GM12878 (cell line): ENCODE data around the gene SOX11. TPM values are rescaled to one million over a fixed set of nuclear protein-coding genes. Genes with fewer than 3 reads are reported as not detected.

Source experiments
- ATAC-seq: fragments of 200-7000 bp; cut with Tn5 transposase; 3 replicates; pipeline ENCODE4 v1.9.1; 2020; ENCODE audit warnings: mild to moderate bottlenecking, moderate library complexity
- BruUV-seq: library from RNA; stranded (reverse); fragments of 400-500 nt; replicated peaks from 2 replicates; lab custom pipeline; 2021; lab: Mats Ljungman, UMichigan
- CTCF ChIA-PET: fragments of 300-600 bp; sonication (Branson Sonifier 250); formaldehyde crosslinking; extraction: SDS; loops from one replicate; lab custom pipeline; 2021; ENCODE audit warnings: inconsistent platforms; lab: Yijun Ruan, JAX
- POLR2A ChIA-PET: fragments of 350-600 bp; formaldehyde crosslinking; extraction: SDS; loops from one replicate; lab custom pipeline; 2021; ENCODE audit warnings: inconsistent platforms; lab: Charles Lee
- RAD21 ChIA-PET: fragments of 300-600 bp; sonication (Branson Sonifier 250); formaldehyde crosslinking; loops from one replicate; lab custom pipeline; 2023; ENCODE audit warnings: antibody characterized with exemption; ENCODE audit not compliant: unreplicated experiment; lab: Charles Lee
- SMC1A ChIA-PET: fragments of 300-600 bp; sonication (Branson Sonifier 250); formaldehyde crosslinking; loops from one replicate; lab custom pipeline; 2023; ENCODE audit not compliant: unreplicated experiment, uncharacterized antibody; lab: Charles Lee
- DNase-seq: peaks from one replicate; pipeline ENCODE4 v3.0.0-alpha.2; 2011; ENCODE audit warnings: low read depth, low spot score
- FAIRE-seq: peaks from 3 replicates; lab custom pipeline; 2011; peaks lifted over from hg19 to GRCh38; lab: Jason Lieb, UNC
- H2AFZ ChIP-seq: 2 replicates; pipeline ENCODE4 v1.6.0; 2011; ENCODE audit warnings: low read depth, low read length, control low read depth; ENCODE audit not compliant: control insufficient read depth
- H3K27ac ChIP-seq: 2 replicates; pipeline ENCODE4 v1.5.1; 2011; ENCODE audit warnings: control low read depth; ENCODE audit not compliant: control insufficient read depth, insufficient read depth
- H3K27me3 ChIP-seq, 2 experiments: replicated peaks in 1 of 2; 2 replicates each; pipeline versions ENCODE4 v1.6.0 to v1.6.1; 2011; ENCODE audit warnings: low read length in 1 of 2; ENCODE audit not compliant: control insufficient read depth in 2 of 2, insufficient read depth in 2 of 2
- H3K36me3 ChIP-seq, 2 experiments: 2 replicates each; pipeline ENCODE4 v1.5.1; 2011; ENCODE audit warnings: low read length in 1 of 2; ENCODE audit not compliant: control insufficient read depth in 2 of 2, insufficient read depth in 2 of 2
- H3K4me1 ChIP-seq: 2 replicates; pipeline ENCODE4 v1.6.1; 2011; ENCODE audit warnings: mild to moderate bottlenecking, low read length, moderate library complexity, mixed read lengths; ENCODE audit not compliant: control insufficient read depth, insufficient read depth
- H3K4me2 ChIP-seq: 2 replicates; pipeline ENCODE4 v1.6.0; 2011; ENCODE audit warnings: control low read depth; ENCODE audit not compliant: control insufficient read depth, insufficient read depth
- H3K4me3 ChIP-seq: fragments of 200-600 bp; sonication (generic); 2 replicates; pipeline ENCODE4 v1.5.1; 2016
- H3K79me2 ChIP-seq: 2 replicates; pipeline ENCODE4 v1.6.0; 2011; ENCODE audit warnings: low read length; ENCODE audit not compliant: control insufficient read depth, insufficient read depth
- H3K9ac ChIP-seq: 2 replicates; pipeline ENCODE4 v1.8.0; 2011; ENCODE audit warnings: low read length, control low read depth, mixed read lengths; ENCODE audit not compliant: control insufficient read depth, insufficient read depth
- H3K9me3 ChIP-seq: replicated peaks from 3 replicates; pipeline ENCODE4 v1.5.1; 2011; ENCODE audit warnings: mild to moderate bottlenecking, low read length; ENCODE audit not compliant: control insufficient read depth, insufficient read depth
- H4K20me1 ChIP-seq: 2 replicates; pipeline ENCODE4 v1.6.0; 2011; ENCODE audit not compliant: control insufficient read depth, insufficient read depth
- CEBPZ ChIP-seq: fragments of 150-350 bp; IDR thresholded peaks from 2 replicates; pipeline ENCODE4 v1.6.1; 2016; ENCODE audit warnings: low read depth, low read length
- E4F1 ChIP-seq: fragments of 450-650 bp; IDR thresholded peaks from 2 replicates; pipeline ENCODE4 v1.6.1; 2018; ENCODE audit warnings: borderline replicate concordance, mild to moderate bottlenecking; ENCODE audit not compliant: partially characterized antibody
- HDAC2 ChIP-seq: fragments of 200-600 bp; sonication (generic); IDR thresholded peaks from 2 replicates; pipeline ENCODE4 v1.6.1; 2017
- KDM1A ChIP-seq: fragments of 200-600 bp; sonication (generic); IDR thresholded peaks from 2 replicates; pipeline ENCODE4 v1.6.1; 2016; ENCODE audit warnings: borderline replicate concordance
- NR2C1 ChIP-seq: fragments of 450-650 bp; IDR thresholded peaks from 2 replicates; pipeline ENCODE4 v1.6.1; 2017; ENCODE audit warnings: antibody characterized with exemption, mild to moderate bottlenecking, moderate library complexity
- NR2F1 ChIP-seq: fragments of 450-650 bp; conservative IDR thresholded peaks from 2 replicates; pipeline ENCODE4 v1.6.1; 2017; ENCODE audit warnings: mild to moderate bottlenecking
- POLR2AphosphoS2 ChIP-seq: IDR thresholded peaks from 2 replicates; pipeline ENCODE4 v1.6.1; 2011; ENCODE audit warnings: low read depth, mild to moderate bottlenecking, low read length, improper control_type of control experiment, moderate library complexity
- RB1 ChIP-seq: fragments of 450-650 bp; formaldehyde crosslinking; IDR thresholded peaks from 2 replicates; pipeline ENCODE4 v1.6.1; 2017; ENCODE audit warnings: mild to moderate bottlenecking, borderline replicate concordance
- SMAD5 ChIP-seq: IDR thresholded peaks from 2 replicates; pipeline ENCODE4 v1.6.1; 2016; ENCODE audit warnings: antibody characterized with exemption, low read depth
- TARDBP ChIP-seq: IDR thresholded peaks from 2 replicates; pipeline ENCODE4 v1.6.1; 2016; ENCODE audit warnings: borderline replicate concordance
- ZBTB40 ChIP-seq: fragments of 450-650 bp; IDR thresholded peaks from 2 replicates; pipeline ENCODE4 v1.6.1; 2016; ENCODE audit warnings: mild to moderate bottlenecking, moderate library complexity, borderline replicate concordance
- WGBS: methylation state at CpG from one replicate; pipeline ENCODE4 v1.1.6; 2016; ENCODE audit warnings: low lambda C conversion rate; ENCODE audit not compliant: insufficient replicate concordance, insufficient coverage; ENCODE audit errors: missing lambda C conversion rate; 5-methylcytosine and 5-hydroxymethylcytosine counted together
- in situ Hi-C: fragments of 300-500 bp; cut with MboI; formaldehyde crosslinking; loops from 9 replicates; pipeline ENCODE4 v1.14.3; 2018; ENCODE audit warnings: mixed read lengths
- intact Hi-C: fragments of 100-400 bp; cut with micrococcal nuclease; formaldehyde crosslinking; loops from one replicate; pipeline ENCODE4 v1.14.2; 2022; ENCODE audit not compliant: unreplicated experiment
- polyA plus RNA-seq, 11 experiments: library from polyadenylated mRNA; depleted of rRNA in 4 of 11; unstranded in 6 of 11; stranded (reverse) in 5 of 11; fragments of >200 nt; fragmentation: Nextera tagmentation in 4 of 11; fragmentation: Illumina TruSeq in 1 of 11; extraction: Ambion mirVana in 4 of 11; extraction: Trizol in 1 of 11; gene quantifications; 1 replicate in 1 of 11; 2 replicates in 10 of 11; pipeline versions ENCODE4 v1.2.1 to v1.2.3, GENCODE V29; 2011 to 2016; ENCODE audit warnings: inconsistent platforms in 2 of 11, missing spikeins in 2 of 11, low read depth in 1 of 11
- total RNA-seq, 4 experiments: library from RNA; depleted of rRNA in 3 of 4; stranded (reverse); fragments of >200 nt in 3 of 4; fragmentation: Illumina TruSeq in 1 of 4; extraction: Trizol in 1 of 4; gene quantifications; 2 replicates each; pipeline versions ENCODE4 v1.2.1 to v1.2.3, GENCODE V29; 2013 to 2021

The SOX11 gene
- total and polyA plus RNA-seq, 10 of the 15 experiments (the other 5 are each of a cell fraction or from before 2014, with no cell fraction given): 0.03 to 0.04 (median 0.03) TPM; not detected in 7

GRCh38 chr2:5722236-5722635, 30.1 kb downstream of the SOX11 start (continued):
- TF ChIP-seq ZBTB40: no peak
- no peak for TF ChIP-seq KDM1A
- TF ChIP-seq RB1: no peak

GRCh38 chr2:5723791-5724735, 31.9 kb downstream of the SOX11 start:
- ChIA-PET SMC1A (no interaction called here), RAD21 (no interaction called here), CTCF (no interaction called here), POLR2A (no interaction called here)
- no peak for ATAC-seq
- Histone ChIP-seq H2AFZ (no peak overlapping the region), H3K4me1 (no peaks in the 10 kb centered on the region), H3K4me3 (no peak overlapping the region), H3K79me2 (no peaks in the 10 kb centered on the region), H4K20me1 (no peaks in the 10 kb centered on the region), H3K9me3 (no peaks in the 10 kb centered on the region), H3K36me3 (no peaks in the 10 kb centered on the region), H3K4me2 (no peak overlapping the region), H3K9ac (no peak overlapping the region), H3K27ac (no peak overlapping the region), H3K27me3 (no peaks in the 10 kb centered on the region)
- intact Hi-C loops (no loop called here), in situ Hi-C loops (no loop called here)
- BruUV-seq: no TSS peak
- FAIRE-seq: no peak
- DNase-seq: no peak
- WGBS: 38% methylated on average over 17 of the region's 17 CpGs
- no peak for TF ChIP-seq NR2C1
- no peak for TF ChIP-seq E4F1
- TF ChIP-seq RB1: no peak
- no peak for TF ChIP-seq SMAD5
- TF ChIP-seq CEBPZ: no peak
- TF ChIP-seq HDAC2: no peak
- TF ChIP-seq POLR2AphosphoS2: no peak
- no peak for TF ChIP-seq NR2F1
- TF ChIP-seq TARDBP: no peak
